HepG2 (cell line): Measurements from ENCODE around the gene ARHGAP5. TPM values are rescaled to one million over a fixed set of nuclear protein-coding genes. Genes with fewer than 3 reads are reported as not detected.

Experiments used
- ATAC-seq: fragments of 200-7000 bp; cut with Tn5 transposase; 3 replicates; pipeline ENCODE4 v1.9.1; 2020; ENCODE audit warnings: mild to moderate bottlenecking, moderate library complexity
- BruUV-seq: library from RNA; stranded (reverse); fragments of 400-500 nt; replicated peaks from 2 replicates; lab custom pipeline; 2021; lab: Mats Ljungman, UMichigan
- CTCF ChIA-PET: fragments of 300-600 bp; formaldehyde crosslinking; extraction: SDS; loops from one replicate; lab custom pipeline; 2021; ENCODE audit warnings: low total read pairs, inconsistent platforms, low intra/inter-chr PET ratio; lab: Yijun Ruan, JAX
- POLR2A ChIA-PET: fragments of 350-600 bp; sonication (Branson Sonifier 250); formaldehyde crosslinking; loops from one replicate; lab custom pipeline; 2020; ENCODE audit warnings: antibody characterized with exemption, inconsistent platforms; lab: Yijun Ruan, JAX
- DNase-seq: peaks from one replicate; pipeline ENCODE4 v3.0.0-alpha.2; 2015; ENCODE audit warnings: low spot score
- FAIRE-seq: peaks from 3 replicates; lab custom pipeline; 2011; peaks lifted over from hg19 to GRCh38; lab: Jason Lieb, UNC
- H2AFZ ChIP-seq: one replicate; pipeline ENCODE4 v1.6.1; 2011; ENCODE audit warnings: low read length, inconsistent platforms
- H3K27ac ChIP-seq: fragments of 300-600 bp; 3 replicates; pipeline ENCODE4 v1.8.0; 2011; ENCODE audit warnings: mixed run types, mild to moderate bottlenecking, mixed read lengths, low read length, inconsistent platforms; ENCODE audit not compliant: insufficient read depth; ENCODE audit errors: extremely low read length
- H3K27me3 ChIP-seq, 2 experiments: fragments of 200-600 bp in 1 of 2; 2 replicates in 1 of 2; 3 replicates in 1 of 2; pipeline versions ENCODE4 v1.6.0 to v1.8.0; 2011; ENCODE audit warnings: low read length in 2 of 2, mild to moderate bottlenecking in 2 of 2, moderate library complexity in 2 of 2, inconsistent platforms in 1 of 2; ENCODE audit not compliant: insufficient read depth in 2 of 2, control insufficient read depth in 1 of 2
- H3K36me3 ChIP-seq, 2 experiments: fragments of 200-600 bp in 1 of 2; replicated peaks in 1 of 2; 2 replicates in 1 of 2; 3 replicates in 1 of 2; pipeline versions ENCODE4 v1.5.1 to v1.8.0; 2011; ENCODE audit warnings: low read length in 2 of 2, inconsistent platforms in 1 of 2; ENCODE audit not compliant: insufficient read depth in 2 of 2, control insufficient read depth in 1 of 2
- H3K4me1 ChIP-seq: 2 replicates; pipeline ENCODE4 v1.5.1; 2012; ENCODE audit warnings: low read length, inconsistent platforms; ENCODE audit not compliant: insufficient read depth
- H3K4me2 ChIP-seq: 2 replicates; pipeline ENCODE4 v1.6.0; 2011; ENCODE audit warnings: low read depth, low read length, inconsistent platforms
- H3K4me3 ChIP-seq, 3 experiments: fragments of 200-600 bp in 1 of 3; sonication (generic), shearing (Covaris generic) in 1 of 3; replicated peaks in 1 of 3; 2 replicates each; pipeline ENCODE4 v1.5.1; 2011 to 2016; ENCODE audit warnings: low read length in 3 of 3, inconsistent platforms in 2 of 3, low read depth in 2 of 3, mild to moderate bottlenecking in 2 of 3, control low read depth in 1 of 3, mixed read lengths in 1 of 3; ENCODE audit not compliant: insufficient read depth in 1 of 3
- H3K79me2 ChIP-seq: one replicate; pipeline ENCODE4 v1.6.1; 2011; ENCODE audit warnings: low read length, inconsistent platforms; ENCODE audit not compliant: insufficient read depth
- H3K9ac ChIP-seq: 2 replicates; pipeline ENCODE4 v1.6.0; 2011; ENCODE audit warnings: mild to moderate bottlenecking, low read depth, low read length, inconsistent platforms; ENCODE audit not compliant: insufficient read depth
- H3K9me3 ChIP-seq: 2 replicates; pipeline ENCODE4 v1.5.1; 2012; ENCODE audit warnings: mild to moderate bottlenecking, low read length
- H4K20me1 ChIP-seq: 2 replicates; pipeline ENCODE4 v1.6.0; 2011; ENCODE audit warnings: inconsistent platforms, mild to moderate bottlenecking, low read length, moderate library complexity; ENCODE audit not compliant: insufficient read depth
- ATRX ChIP-seq: sonication (generic); formaldehyde crosslinking; IDR thresholded peaks from 2 replicates; pipeline ENCODE4 v1.4.0; 2020; ENCODE audit warnings: missing genetic modification reagents, borderline replicate concordance
- ELF4 ChIP-seq: sonication (generic); formaldehyde crosslinking; IDR thresholded peaks from 2 replicates; pipeline ENCODE4 v1.5.0; 2020; ENCODE audit warnings: missing genetic modification reagents, mild to moderate bottlenecking, moderate library complexity, borderline replicate concordance
- GATAD1 ChIP-seq: IDR thresholded peaks from 2 replicates; pipeline ENCODE4 v1.6.1; 2016; ENCODE audit warnings: missing genetic modification reagents, missing compliant biosample characterization
- GTF3A ChIP-seq: sonication (generic); formaldehyde crosslinking; conservative IDR thresholded peaks from 2 replicates; pipeline ENCODE4 v1.4.0; 2020; ENCODE audit warnings: mild to moderate bottlenecking, missing genetic modification reagents
- KLF15 ChIP-seq: sonication (generic); formaldehyde crosslinking; IDR thresholded peaks from 2 replicates; pipeline ENCODE4 v1.8.1; 2023; ENCODE audit warnings: borderline replicate concordance, mild to moderate bottlenecking, inconsistent platforms, missing genetic modification reagents, mixed read lengths
- MAFK ChIP-seq, 2 experiments: IDR thresholded peaks in 1 of 2; conservative IDR thresholded peaks in 1 of 2; 2 replicates each; pipeline ENCODE4 v1.6.1; 2011; ENCODE audit warnings: improper control_type of control experiment in 2 of 2, low read length in 2 of 2
- MTF2 ChIP-seq: sonication (generic); formaldehyde crosslinking; IDR thresholded peaks from 2 replicates; pipeline ENCODE4 v1.5.0; 2020; ENCODE audit warnings: missing genetic modification reagents, borderline replicate concordance
- NCOA5 ChIP-seq: sonication (generic); formaldehyde crosslinking; IDR thresholded peaks from 2 replicates; pipeline ENCODE4 v1.4.0; 2020; ENCODE audit warnings: missing genetic modification reagents
- NFATC3 ChIP-seq: sonication (generic); formaldehyde crosslinking; IDR thresholded peaks from 2 replicates; pipeline ENCODE4 v1.5.1; 2020; ENCODE audit warnings: mild to moderate bottlenecking, missing genetic modification reagents
- NR3C1 ChIP-seq: sonication (generic); formaldehyde crosslinking; IDR thresholded peaks from 2 replicates; pipeline ENCODE4 v1.4.0; 2020; ENCODE audit warnings: missing genetic modification reagents
- RBM39 ChIP-seq: fragments of 200-400 bp; formaldehyde crosslinking; IDR thresholded peaks from one replicate; pipeline ENCODE4 v1.6.1; 2018; ENCODE audit warnings: antibody characterized with exemption, mild to moderate bottlenecking, low read depth, low read length; ENCODE audit not compliant: poor library complexity, severe bottlenecking
- RFX5 ChIP-seq: IDR thresholded peaks from 2 replicates; pipeline ENCODE4 v1.6.1; 2011; ENCODE audit warnings: low read depth, low read length, improper control_type of control experiment
- ZNF207 ChIP-seq: fragments of 450-650 bp; IDR thresholded peaks from 2 replicates; pipeline ENCODE4 v1.6.1; 2016; ENCODE audit warnings: antibody characterized with exemption, borderline replicate concordance
- ZNF337 ChIP-seq: sonication (generic); formaldehyde crosslinking; IDR thresholded peaks from 2 replicates; pipeline ENCODE4 v1.5.1; 2020; ENCODE audit warnings: missing genetic modification reagents, low read depth, mild to moderate bottlenecking, borderline replicate concordance
- ZNF781 ChIP-seq: sonication (generic); formaldehyde crosslinking; IDR thresholded peaks from 2 replicates; pipeline ENCODE4 v1.5.1; 2020; ENCODE audit warnings: borderline replicate concordance, mild to moderate bottlenecking, missing genetic modification reagents; ENCODE audit errors: not compliant biosample characterization
- ZNF816 ChIP-seq: sonication (generic); formaldehyde crosslinking; IDR thresholded peaks from 2 replicates; pipeline ENCODE4 v1.8.0; 2022; ENCODE audit warnings: missing genetic modification reagents, mild to moderate bottlenecking, borderline replicate concordance
- ZNF83 ChIP-seq: sonication (generic); formaldehyde crosslinking; IDR thresholded peaks from 2 replicates; pipeline ENCODE4 v1.4.0; 2020; ENCODE audit warnings: missing genetic modification reagents, mild to moderate bottlenecking, borderline replicate concordance
- in situ Hi-C: cut with HindIII; loops from 2 replicates; pipeline ENCODE4 v1.10.0; 2017; ENCODE audit warnings: low pct_unique_long_range_greater_than_20kb; ENCODE audit not compliant: extremely low pct_ligation_motif_present
- intact Hi-C: fragments of 100-400 bp; cut with micrococcal nuclease; formaldehyde crosslinking; loops from one replicate; pipeline ENCODE4 v1.10.0; 2022; ENCODE audit not compliant: unreplicated experiment
- polyA plus RNA-seq, 8 experiments: library from polyadenylated mRNA; depleted of rRNA in 3 of 8; stranded (reverse) in 7 of 8; unstranded in 1 of 8; fragments of >200 nt; fragmentation: Illumina TruSeq in 4 of 8; extraction: Trizol in 4 of 8; gene quantifications; 2 replicates each; pipeline versions ENCODE4 v1.2.1 to v1.2.3, GENCODE V29; 2011 to 2016; ENCODE audit warnings: low read depth in 4 of 8, missing spikeins in 1 of 8, mixed read lengths in 1 of 8; ENCODE audit not compliant: insufficient read depth in 1 of 8
- total RNA-seq, 5 experiments: library from RNA; depleted of rRNA; stranded (reverse); fragments of >200 nt; fragmentation: Illumina TruSeq; extraction: Trizol; gene quantifications; 2 replicates each; pipeline ENCODE4 v1.2.3, GENCODE V29; 2016; ENCODE audit warnings: low read depth in 1 of 5
- TF ChIP-seq, protein P1 (sequence below): IDR thresholded peaks from 2 replicates; pipeline ENCODE4 v1.6.1; 2012; ENCODE audit warnings: low read depth, low read length, improper control_type of control experiment
- TF ChIP-seq, protein P2 (sequence below): sonication (generic); formaldehyde crosslinking; IDR thresholded peaks from 2 replicates; pipeline ENCODE4 v1.4.0; 2020; ENCODE audit warnings: missing genetic modification reagents

Gene ARHGAP5
- total and polyA plus RNA-seq, 2 of the 13 experiments (the other 11 are each of a cell fraction or from before 2014, with no cell fraction given), result 33.7 to 144 TPM

DNA sequence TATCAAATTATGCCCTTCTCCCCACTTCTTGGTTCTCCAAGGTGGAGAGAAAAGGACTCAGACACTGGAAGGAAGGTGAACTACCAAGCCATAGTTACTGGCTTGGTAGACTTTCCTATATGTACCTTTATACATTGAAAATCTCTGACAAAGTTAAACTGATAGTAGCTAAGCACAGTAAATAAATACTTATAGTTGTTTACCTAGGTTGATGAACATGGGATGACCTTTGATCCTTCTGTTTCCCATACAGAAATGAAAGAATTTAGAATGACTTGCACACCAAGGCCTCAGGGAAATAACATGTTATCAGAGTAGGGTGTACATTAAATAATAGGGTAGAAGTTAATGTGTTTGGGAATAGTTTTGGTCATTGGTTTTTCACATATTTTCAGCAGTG lies 6.7 kb downstream of the ARHGAP5 start:
- ChIA-PET CTCF (no interaction called here), POLR2A (interaction anchor here (1.0 to 1.3 kb wide), 2 partner anchors 18 to 73 kb away, joined by 3 read pairs; no protein-coding TSS in a partner anchor)
- Histone ChIP-seq H3K79me2 (peaks cover 100% of the 10 kb centered on the region), H2AFZ (no peak overlapping the region), H3K4me1 (peaks cover 87% of the 10 kb centered on the region), H3K27me3 (no peaks in the 10 kb centered on the region; a peak in 1 of 5 replicates), H3K4me3 (peak overlapping the region in 2 of 3 experiments; percentile 15 to 17; a peak in 3 of 6 replicates), H4K20me1 (peaks cover 68% of the 10 kb centered on the region), H3K27ac (peak overlapping the region; percentile 62), H3K4me2 (peak overlapping the region; percentile 60), H3K9me3 (no peaks in the 10 kb centered on the region), H3K9ac (peak overlapping the region; percentile 27), H3K36me3 (no peaks in the 10 kb centered on the region)
- DNase-seq (peak; percentile 94), FAIRE-seq (no peak), ATAC-seq (peak; percentile 61)
- no TSS peak for BruUV-seq
- in situ Hi-C loops, result no loop called here
- intact Hi-C loops, result no loop called here
- TF ChIP-seq, protein P1, sequence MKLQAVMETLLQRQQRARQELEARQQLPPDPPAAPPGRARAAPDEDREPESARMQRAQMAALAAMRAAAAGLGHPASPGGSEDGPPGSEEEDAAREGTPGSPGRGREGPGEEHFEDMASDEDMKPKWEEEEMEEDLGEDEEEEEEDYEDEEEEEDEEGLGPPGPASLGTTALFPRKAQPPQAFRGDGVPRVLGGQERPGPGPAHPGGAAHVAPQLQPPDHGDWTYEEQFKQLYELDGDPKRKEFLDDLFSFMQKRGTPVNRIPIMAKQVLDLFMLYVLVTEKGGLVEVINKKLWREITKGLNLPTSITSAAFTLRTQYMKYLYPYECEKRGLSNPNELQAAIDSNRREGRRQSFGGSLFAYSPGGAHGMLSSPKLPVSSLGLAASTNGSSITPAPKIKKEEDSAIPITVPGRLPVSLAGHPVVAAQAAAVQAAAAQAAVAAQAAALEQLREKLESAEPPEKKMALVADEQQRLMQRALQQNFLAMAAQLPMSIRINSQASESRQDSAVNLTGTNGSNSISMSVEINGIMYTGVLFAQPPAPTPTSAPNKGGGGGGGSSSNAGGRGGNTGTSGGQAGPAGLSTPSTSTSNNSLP, result peak; percentile 94
- TF ChIP-seq ZNF816, result no peak
- TF ChIP-seq RBM39, result no peak
- no peak for TF ChIP-seq NCOA5 (CRISPR knock-in tag)
- TF ChIP-seq ELF4 (CRISPR knock-in tag), result no peak
- no peak for TF ChIP-seq KLF15 (CRISPR knock-in tag)
- TF ChIP-seq, protein P2, sequence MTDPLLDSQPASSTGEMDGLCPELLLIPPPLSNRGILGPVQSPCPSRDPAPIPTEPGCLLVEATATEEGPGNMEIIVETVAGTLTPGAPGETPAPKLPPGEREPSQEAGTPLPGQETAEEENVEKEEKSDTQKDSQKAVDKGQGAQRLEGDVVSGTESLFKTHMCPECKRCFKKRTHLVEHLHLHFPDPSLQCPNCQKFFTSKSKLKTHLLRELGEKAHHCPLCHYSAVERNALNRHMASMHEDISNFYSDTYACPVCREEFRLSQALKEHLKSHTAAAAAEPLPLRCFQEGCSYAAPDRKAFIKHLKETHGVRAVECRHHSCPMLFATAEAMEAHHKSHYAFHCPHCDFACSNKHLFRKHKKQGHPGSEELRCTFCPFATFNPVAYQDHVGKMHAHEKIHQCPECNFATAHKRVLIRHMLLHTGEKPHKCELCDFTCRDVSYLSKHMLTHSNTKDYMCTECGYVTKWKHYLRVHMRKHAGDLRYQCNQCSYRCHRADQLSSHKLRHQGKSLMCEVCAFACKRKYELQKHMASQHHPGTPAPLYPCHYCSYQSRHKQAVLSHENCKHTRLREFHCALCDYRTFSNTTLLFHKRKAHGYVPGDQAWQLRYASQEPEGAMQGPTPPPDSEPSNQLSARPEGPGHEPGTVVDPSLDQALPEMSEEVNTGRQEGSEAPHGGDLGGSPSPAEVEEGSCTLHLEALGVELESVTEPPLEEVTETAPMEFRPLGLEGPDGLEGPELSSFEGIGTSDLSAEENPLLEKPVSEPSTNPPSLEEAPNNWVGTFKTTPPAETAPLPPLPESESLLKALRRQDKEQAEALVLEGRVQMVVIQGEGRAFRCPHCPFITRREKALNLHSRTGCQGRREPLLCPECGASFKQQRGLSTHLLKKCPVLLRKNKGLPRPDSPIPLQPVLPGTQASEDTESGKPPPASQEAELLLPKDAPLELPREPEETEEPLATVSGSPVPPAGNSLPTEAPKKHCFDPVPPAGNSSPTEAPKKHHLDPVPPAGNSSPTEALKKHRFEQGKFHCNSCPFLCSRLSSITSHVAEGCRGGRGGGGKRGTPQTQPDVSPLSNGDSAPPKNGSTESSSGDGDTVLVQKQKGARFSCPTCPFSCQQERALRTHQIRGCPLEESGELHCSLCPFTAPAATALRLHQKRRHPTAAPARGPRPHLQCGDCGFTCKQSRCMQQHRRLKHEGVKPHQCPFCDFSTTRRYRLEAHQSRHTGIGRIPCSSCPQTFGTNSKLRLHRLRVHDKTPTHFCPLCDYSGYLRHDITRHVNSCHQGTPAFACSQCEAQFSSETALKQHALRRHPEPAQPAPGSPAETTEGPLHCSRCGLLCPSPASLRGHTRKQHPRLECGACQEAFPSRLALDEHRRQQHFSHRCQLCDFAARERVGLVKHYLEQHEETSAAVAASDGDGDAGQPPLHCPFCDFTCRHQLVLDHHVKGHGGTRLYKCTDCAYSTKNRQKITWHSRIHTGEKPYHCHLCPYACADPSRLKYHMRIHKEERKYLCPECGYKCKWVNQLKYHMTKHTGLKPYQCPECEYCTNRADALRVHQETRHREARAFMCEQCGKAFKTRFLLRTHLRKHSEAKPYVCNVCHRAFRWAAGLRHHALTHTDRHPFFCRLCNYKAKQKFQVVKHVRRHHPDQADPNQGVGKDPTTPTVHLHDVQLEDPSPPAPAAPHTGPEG (CRISPR knock-in tag), result no peak
- 0 out of 2 replicates have a peak, but pooled peaks have one; percentile 10 for TF ChIP-seq GATAD1 (CRISPR knock-in tag)
- no peak for TF ChIP-seq ZNF337 (CRISPR knock-in tag)
- no peak for TF ChIP-seq MAFK (conservative IDR thresholded peaks at IDR 0.05 in 1 of 2, IDR thresholded peaks at IDR 0.05 in 1 of 2; ENCODE audit: low read length in 2 of 2)
- no peak for TF ChIP-seq ZNF83 (CRISPR knock-in tag)
- no peak for TF ChIP-seq GTF3A
- no peak for TF ChIP-seq NFATC3 (CRISPR knock-in tag)
- TF ChIP-seq ZNF781 (CRISPR knock-in tag), result no peak
- TF ChIP-seq ZNF207, result no peak
- no peak for TF ChIP-seq RFX5
- TF ChIP-seq NR3C1 (CRISPR knock-in tag), result no peak
- TF ChIP-seq ATRX (CRISPR knock-in tag), result no peak
- TF ChIP-seq MTF2 (CRISPR knock-in tag), result no peak
